ENCODE results near the gene TTLL3.
"Not testable (repeated sequence)": the region's sequence is repeated elsewhere in the genome, so short reads cannot be mapped to it uniquely, and the experiment has no call there.

TTLL3 gene

GRCh38 chr3:9866639-9867038 lies 56.6 kb downstream of the TTLL3 start:
- no peak for DNase-seq (ENCODE audit: low spot score)

DNA sequence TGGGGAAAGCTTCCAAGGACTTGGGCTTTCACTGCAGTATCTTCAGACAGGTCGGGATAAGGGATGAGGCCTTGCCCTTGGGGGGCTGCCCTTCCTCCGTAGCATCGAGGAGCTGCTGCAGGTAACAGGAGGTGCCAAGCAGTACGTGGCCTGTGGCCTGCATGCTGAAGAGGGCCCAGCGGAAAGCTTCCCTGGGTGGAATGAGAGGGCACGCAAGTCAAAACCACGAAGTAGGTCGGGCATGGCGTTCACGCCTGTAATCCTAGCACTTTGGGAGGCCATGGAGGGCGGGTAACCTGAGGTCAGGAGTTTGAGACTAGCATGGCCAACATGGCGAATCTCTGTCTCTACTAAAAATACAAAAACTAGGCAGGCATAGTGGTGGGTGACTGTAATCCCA lies 57.0 kb downstream of the TTLL3 start:
- no peak for DNase-seq (ENCODE audit: low spot score)

GRCh38 chr3:9869955-9870354 lies 59.9 kb downstream of the TTLL3 start:
- DNase-seq (ENCODE audit: low spot score), result no peak

DNA sequence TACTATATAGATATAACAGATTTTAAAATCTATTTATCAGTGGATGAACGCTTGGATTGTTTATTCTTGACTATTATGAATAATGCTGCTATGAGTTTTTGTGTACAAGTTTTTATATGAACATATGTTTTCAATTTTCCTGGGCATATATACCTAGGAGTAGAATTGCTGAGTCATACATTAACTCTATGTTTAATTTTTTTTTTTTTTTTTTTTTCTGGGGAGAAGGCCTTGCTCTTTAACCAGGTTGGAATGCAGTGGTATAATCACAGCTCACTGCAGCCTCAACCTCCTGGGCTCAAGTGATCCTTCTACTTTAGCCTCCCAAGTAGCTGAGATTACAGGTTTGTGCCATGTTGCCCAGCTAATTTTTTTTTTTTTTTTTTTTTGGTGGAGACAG lies 60.9 kb downstream of the TTLL3 start:
- DNase-seq (ENCODE audit: low spot score), result no peak

- not testable (repeated sequence) for DNase-seq (ENCODE audit: low spot score)
These were observed 62.0 kb downstream of the TTLL3 start for GRCh38 chr3:9872067-9872466.

DNA sequence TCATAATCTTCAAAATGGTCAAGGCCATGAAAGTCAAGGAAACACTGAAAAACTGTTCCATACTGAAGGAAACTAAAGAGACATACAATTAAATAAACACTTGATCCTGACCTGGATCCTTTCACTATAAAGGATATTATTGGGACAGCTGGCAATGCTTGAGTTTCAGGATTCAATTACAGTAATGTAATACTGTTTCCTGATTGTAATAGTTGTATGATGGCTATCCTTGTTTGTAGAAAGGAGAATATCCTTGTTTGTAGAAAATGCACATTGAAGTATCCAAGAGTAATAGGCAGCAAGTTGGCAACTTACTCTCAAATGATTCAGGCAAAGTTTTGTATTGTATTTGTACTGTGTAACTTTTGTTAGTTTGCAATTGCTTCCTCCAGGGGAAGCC lies 65.4 kb downstream of the TTLL3 start:
- no peak for DNase-seq (ENCODE audit: low spot score)

DNA sequence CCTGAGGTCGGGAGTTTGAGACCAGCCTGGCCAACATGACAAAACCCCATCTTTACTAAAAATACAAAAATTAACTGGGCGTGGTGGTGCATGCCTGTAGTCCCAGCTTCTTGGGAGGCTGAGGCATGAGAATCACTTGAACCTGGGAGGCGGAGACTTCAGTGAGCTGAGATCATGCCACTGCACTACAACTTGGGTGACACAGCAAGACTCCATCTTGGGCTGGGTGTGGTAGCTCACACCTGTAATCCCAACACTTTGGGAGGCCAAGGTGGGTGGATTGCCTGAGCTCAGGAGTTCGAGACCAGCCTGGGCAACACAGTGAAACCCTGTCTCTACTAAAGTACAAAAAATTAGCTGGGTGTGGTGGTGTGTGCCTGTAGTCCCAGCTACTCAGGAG lies 66.2 kb downstream of the TTLL3 start:
- not testable (repeated sequence) for DNase-seq (ENCODE audit: low spot score)

GRCh38 chr3:9876991-9877390 lies 66.9 kb downstream of the TTLL3 start:
- no peak for DNase-seq (ENCODE audit: low spot score)

GRCh38 chr3:9878700-9879099 lies 68.6 kb downstream of the TTLL3 start:
- no peak for DNase-seq (ENCODE audit: low spot score)

DNA sequence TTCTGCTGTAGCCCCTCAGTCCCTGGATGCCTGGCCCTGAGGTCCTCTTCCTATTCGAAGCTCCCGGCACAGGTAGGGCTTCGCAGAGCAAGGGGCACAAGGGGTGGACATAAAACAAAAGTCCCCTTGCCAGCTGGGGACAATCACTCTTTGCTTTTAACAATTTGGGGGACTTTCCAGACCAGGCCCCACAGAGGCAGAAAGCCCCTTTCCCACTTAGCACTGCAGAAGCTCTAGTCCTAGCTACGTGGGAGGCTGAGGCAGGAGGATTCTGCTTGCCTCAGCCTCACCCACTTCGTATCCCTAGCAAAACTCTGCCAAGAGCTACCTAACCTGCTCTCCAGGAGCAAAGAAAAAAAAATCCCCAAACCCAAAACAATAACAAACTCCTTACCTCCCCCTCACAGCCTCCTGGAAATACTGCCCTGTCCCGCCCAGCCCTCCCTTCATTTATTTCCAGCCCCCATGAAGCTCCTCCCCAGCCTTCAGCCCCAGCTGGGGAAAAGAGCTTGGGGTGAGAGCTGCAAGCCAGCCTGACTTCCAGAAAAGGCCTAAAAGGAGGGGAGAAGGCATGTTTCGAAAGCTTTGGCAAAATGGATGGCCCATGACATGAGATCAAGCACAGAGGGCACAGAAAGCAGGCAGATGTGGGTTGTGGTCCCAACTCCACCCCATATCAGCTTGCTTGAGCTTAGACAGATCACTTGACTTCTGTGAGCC lies 69.9 kb downstream of the TTLL3 start, which contains the start of gene CIDEC:
TSS of gene CIDEC (minus strand) at position 424 of the 720 bp plus-strand sequence. CDS start 1,767 bp downstream, outside the sequence.
- DNase-seq (ENCODE audit: low spot score), result no peak

- no peak for DNase-seq (ENCODE audit: low spot score)
These were observed 71.4 kb downstream of the TTLL3 start for GRCh38 chr3:9881441-9881840.

- DNase-seq (ENCODE audit: low spot score), result no peak
These were observed 73.9 kb downstream of the TTLL3 start for GRCh38 chr3:9883706-9884554.

GRCh38 chr3:9884555-9885165 lies 74.6 kb downstream of the TTLL3 start:
- DNase-seq (ENCODE audit: low spot score), result no peak

All from COLO829 (cell line).